ENCODE results near the gene SPTAN1.
"Not testable (repeated sequence)": the region's sequence is repeated elsewhere in the genome, so short reads cannot be mapped to it uniquely, and the experiment has no call there.

The SPTAN1 gene

DNA sequence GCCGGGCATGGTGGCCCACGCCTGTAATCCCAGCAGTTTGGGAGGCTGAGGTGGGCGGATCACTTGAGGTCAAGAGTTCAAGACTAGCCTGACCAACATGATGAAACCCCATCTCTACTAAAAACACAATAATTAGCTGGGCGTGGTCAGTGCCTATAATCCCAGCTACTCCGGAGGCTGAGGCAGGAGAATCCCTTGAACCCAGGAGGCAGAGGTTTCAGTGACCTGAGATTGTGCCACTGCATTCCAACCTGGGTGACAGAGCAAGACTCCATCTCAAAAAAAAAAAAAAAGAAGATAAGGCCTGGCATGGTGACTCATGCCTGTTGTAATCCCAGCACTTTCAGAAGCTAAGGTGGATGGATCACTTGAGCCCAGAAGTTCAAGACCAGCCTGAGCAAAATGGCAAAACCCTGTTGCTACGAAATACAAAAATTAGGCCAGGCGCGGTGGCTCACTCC, 114.1 kb downstream of the SPTAN1 start:
- not testable (repeated sequence) for H3K4me3 ChIP-seq (ENCODE audit: extremely low read depth, insufficient read depth, low read length, poor library complexity, severe bottlenecking); H3K27ac ChIP-seq (ENCODE audit: low read depth, low read length, severe bottlenecking); H3K4me1 ChIP-seq (ENCODE audit: control insufficient read depth, insufficient read depth, low read length, poor library complexity, severe bottlenecking); H3K9me3 ChIP-seq (ENCODE audit: control insufficient read depth, low read length); H3K36me3 ChIP-seq (ENCODE audit: control insufficient read depth, insufficient read depth, low read length)
- 86 to 94% methylated on average over 4 to 8 of the region's 8 CpGs for WGBS, 2 experiments (ENCODE audit: insufficient coverage in 2 of 2)

DNA sequence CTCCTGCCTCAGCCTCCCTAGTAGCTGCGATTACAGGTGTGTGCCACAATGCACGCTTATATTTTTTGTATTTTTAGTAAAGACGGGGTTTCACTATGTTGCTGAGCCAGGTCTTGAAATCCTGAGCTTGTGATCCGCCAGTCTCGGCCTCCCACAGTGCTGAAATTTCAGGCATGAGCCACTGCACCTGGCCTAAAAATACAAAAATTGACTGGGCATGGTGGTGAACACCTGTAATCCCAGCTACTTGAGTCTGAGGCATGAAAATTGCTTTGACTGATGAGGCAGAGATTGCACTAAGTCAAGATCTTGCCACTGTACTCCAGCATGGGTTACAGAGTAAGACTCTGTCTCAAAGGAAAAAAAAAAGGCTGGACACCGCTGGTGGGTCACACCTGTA, 117.4 kb downstream of the SPTAN1 start:
- Histone ChIP-seq H3K27ac (ENCODE audit: low read depth, low read length, severe bottlenecking) (no peak overlapping the region), H3K4me3 (ENCODE audit: extremely low read depth, insufficient read depth, low read length, poor library complexity, severe bottlenecking) (no peak overlapping the region), H3K4me1 (ENCODE audit: control insufficient read depth, insufficient read depth, low read length, poor library complexity, severe bottlenecking) (no peaks in the 10 kb centered on the region), H3K9me3 (ENCODE audit: control insufficient read depth, low read length) (no peaks in the 10 kb centered on the region), H3K36me3 (ENCODE audit: control insufficient read depth, insufficient read depth, low read length) (no peaks in the 10 kb centered on the region)
- 91 to 92% methylated on average over 5 to 6 of the region's 6 CpGs for WGBS, 2 experiments (ENCODE audit: insufficient coverage in 2 of 2)

DNA sequence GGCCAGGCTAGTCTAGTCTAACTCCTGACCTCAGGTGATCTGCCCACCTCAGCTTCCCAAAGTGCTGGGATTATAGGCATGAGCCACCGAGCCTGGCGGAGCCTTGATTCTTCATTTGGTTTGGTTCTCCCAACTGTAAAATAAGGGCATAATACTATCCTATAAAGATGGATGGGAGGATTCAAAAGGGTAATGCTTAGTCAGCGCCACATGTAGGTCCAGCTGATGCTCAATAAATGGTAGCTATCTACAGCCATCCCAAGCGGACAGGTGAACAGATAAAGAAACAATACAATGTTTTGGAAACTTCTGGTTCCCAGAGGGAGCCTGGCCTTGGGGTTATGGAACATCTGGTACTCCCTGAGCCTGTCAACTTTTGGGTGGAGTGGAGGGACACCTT, 123.0 kb downstream of the SPTAN1 start:
- Histone ChIP-seq H3K36me3 (ENCODE audit: control insufficient read depth, insufficient read depth, low read length) (no peaks in the 10 kb centered on the region), H3K4me3 (ENCODE audit: extremely low read depth, insufficient read depth, low read length, poor library complexity, severe bottlenecking) (no peak overlapping the region), H3K9me3 (ENCODE audit: control insufficient read depth, low read length) (no peaks in the 10 kb centered on the region), H3K27ac (ENCODE audit: low read depth, low read length, severe bottlenecking) (no peak overlapping the region), H3K4me1 (ENCODE audit: control insufficient read depth, insufficient read depth, low read length, poor library complexity, severe bottlenecking) (no peaks in the 10 kb centered on the region)
- WGBS, 2 experiments (ENCODE audit: insufficient coverage in 2 of 2), result 83 to 100% methylated on average over 1 to 2 of the region's 4 CpGs

DNA sequence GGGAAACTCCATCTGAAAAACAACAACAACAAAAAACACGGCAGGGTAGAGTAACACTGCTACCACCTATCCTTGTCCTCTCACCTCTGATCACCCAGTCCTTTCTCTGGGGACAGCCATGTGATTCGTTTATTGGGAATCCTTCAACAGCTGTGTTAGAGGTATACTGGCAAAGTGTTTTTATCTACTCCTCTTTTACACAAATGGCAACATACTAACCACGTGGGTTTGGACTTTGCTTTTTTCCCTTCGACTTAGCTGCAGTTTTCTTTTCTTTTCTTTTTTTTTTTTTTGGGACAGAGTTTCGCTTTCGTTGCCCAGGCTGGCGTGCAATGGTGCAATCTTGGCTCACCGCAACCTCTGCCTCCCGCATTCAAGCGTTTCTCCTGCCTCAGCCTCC, 125.4 kb downstream of the SPTAN1 start:
- Histone ChIP-seq H3K4me1 (ENCODE audit: control insufficient read depth, insufficient read depth, low read length, poor library complexity, severe bottlenecking) (no peaks in the 10 kb centered on the region), H3K9me3 (ENCODE audit: control insufficient read depth, low read length) (no peaks in the 10 kb centered on the region), H3K27ac (ENCODE audit: low read depth, low read length, severe bottlenecking) (no peak overlapping the region), H3K36me3 (ENCODE audit: control insufficient read depth, insufficient read depth, low read length) (no peaks in the 10 kb centered on the region), H3K4me3 (ENCODE audit: extremely low read depth, insufficient read depth, low read length, poor library complexity, severe bottlenecking) (no peak overlapping the region)
- 85 to 88% methylated on average over 4 to 9 of the region's 10 CpGs for WGBS, 2 experiments (ENCODE audit: insufficient coverage in 2 of 2)

Data from mesodermal cell (in vitro differentiated cells).